Epithelial cell of esophagus (primary cell): ENCODE results near the gene REEP1.

Experiments used
- DNase-seq: peaks from one replicate; pipeline ENCODE4 v3.0.0; 2010; ENCODE audit warnings: low read depth
- H3K4me3 ChIP-seq: 2 replicates; pipeline ENCODE4 v1.5.1; 2011; ENCODE audit warnings: mild to moderate bottlenecking, low read length, control low read depth
- TF ChIP-seq, protein P1 (sequence below): IDR thresholded peaks from 2 replicates; pipeline ENCODE4 v1.5.1; 2011; ENCODE audit warnings: low read depth, mild to moderate bottlenecking, low read length, control low read depth, inconsistent platforms; ENCODE audit not compliant: insufficient read depth; ENCODE audit errors: missing control alignments

The REEP1 gene

DNA sequence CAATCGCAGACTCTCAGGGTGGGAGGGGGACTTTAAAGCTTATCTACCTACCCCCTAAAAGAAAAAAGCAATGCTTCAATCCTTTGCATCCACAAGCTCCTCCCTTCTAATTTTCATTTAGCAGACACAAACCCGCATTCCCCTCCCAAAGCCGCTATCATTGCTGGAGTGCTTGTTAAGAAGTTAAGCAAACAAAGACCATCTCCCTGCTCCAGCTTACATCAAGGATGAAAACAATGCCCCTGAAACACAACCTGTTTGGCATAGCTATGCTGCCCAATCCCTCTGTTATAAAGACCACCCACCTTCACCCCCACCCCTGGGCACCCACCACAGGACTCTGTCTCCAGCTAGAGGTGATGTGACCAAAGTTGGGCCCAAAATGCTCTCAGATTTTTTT is 33.0 kb downstream of the REEP1 start:
- H3K4me3 ChIP-seq = no peak overlapping the region
- TF ChIP-seq, protein P1, sequence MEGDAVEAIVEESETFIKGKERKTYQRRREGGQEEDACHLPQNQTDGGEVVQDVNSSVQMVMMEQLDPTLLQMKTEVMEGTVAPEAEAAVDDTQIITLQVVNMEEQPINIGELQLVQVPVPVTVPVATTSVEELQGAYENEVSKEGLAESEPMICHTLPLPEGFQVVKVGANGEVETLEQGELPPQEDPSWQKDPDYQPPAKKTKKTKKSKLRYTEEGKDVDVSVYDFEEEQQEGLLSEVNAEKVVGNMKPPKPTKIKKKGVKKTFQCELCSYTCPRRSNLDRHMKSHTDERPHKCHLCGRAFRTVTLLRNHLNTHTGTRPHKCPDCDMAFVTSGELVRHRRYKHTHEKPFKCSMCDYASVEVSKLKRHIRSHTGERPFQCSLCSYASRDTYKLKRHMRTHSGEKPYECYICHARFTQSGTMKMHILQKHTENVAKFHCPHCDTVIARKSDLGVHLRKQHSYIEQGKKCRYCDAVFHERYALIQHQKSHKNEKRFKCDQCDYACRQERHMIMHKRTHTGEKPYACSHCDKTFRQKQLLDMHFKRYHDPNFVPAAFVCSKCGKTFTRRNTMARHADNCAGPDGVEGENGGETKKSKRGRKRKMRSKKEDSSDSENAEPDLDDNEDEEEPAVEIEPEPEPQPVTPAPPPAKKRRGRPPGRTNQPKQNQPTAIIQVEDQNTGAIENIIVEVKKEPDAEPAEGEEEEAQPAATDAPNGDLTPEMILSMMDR = no peak
- no peak for DNase-seq

DNA sequence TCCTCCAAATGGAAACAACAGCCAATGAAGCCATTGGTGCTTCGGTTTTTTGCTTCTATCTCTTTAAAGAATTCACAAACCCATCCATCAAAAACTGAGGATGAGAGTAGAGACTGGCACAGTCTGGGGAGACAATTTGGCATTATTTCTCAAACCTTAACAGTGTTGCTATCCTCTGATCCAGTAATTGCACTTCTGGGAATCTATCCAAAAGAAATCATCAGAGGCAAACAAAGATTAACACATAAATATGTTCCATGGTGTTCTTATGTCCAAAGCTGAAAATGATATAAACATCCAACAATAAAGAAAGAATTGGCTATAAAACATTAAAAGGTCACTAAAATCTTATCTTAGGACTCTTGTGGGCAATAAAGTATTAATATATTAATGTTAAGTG is 35.1 kb downstream of the REEP1 start:
- DNase-seq = no peak
- TF ChIP-seq, protein P1 = no peak
- no peak overlapping the region for H3K4me3 ChIP-seq

DNA sequence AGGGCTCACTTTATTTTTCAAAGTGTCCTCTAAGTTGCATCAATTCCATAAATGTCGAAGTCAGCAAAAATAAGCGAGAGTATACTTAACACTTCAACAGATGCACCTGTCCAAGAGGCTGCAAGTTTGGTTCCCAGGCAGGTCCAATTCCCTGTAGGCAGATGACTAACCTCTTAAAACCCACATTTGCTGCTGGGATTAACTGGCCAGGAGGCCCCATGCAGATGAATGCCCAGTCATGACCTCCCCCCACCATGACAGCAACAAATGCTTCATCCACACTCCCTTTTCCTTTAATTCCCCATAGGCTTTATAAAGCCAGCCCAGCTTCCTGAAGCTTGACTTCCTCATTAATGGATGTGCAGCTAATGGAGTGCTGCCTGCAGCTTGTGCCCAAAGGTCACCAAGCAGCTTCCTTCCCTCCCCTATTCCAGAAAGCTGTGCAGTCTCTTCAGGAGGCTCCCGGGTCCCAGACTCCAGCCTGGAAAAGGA is 35.7 kb downstream of the REEP1 start:
- no peak for DNase-seq
- TF ChIP-seq, protein P1 = no peak
- no peak overlapping the region for H3K4me3 ChIP-seq

DNA sequence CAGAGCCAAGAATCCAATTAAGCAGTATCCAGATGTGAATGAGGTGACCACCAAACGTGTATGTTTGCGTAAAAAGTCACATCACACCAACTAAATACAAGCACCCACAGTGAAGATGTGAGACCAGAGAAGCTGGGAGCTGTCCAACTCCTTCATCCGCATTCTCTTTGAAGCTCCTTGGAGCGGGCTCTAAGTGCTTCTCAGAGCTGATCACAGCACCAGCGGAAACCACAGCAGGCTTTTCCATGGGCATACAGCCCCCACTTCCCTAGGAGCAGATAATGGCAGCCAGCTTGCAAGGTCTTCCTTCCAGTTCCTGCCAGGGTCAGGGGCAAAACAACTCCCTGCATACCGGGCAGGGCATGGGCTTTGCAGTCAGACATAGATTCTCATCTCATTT is 36.4 kb downstream of the REEP1 start:
- peak; percentile 11 for DNase-seq
- TF ChIP-seq, protein P1 = no peak
- H3K4me3 ChIP-seq = no peak overlapping the region

DNA sequence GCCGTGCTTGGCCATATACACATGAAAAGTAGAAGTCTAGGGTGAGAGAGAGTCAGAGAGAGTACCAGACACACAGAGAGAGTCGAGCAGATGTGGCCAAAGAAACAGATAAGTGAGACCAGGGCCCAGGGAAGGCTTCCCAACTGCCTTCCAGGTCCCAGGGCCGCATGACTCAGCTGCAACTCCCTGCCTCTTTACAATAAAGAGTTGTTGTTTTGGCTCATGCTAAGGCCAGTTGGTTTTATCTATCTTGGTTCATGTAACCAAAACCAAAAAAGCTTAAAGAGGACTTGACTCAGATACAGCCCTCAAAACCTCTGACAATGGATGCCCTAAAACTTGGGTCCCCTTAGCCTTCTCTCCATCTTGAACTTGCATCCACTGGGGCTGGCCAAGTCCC is 36.9 kb downstream of the REEP1 start:
- no peak overlapping the region for H3K4me3 ChIP-seq
- no peak for DNase-seq
- TF ChIP-seq, protein P1 = no peak

DNA sequence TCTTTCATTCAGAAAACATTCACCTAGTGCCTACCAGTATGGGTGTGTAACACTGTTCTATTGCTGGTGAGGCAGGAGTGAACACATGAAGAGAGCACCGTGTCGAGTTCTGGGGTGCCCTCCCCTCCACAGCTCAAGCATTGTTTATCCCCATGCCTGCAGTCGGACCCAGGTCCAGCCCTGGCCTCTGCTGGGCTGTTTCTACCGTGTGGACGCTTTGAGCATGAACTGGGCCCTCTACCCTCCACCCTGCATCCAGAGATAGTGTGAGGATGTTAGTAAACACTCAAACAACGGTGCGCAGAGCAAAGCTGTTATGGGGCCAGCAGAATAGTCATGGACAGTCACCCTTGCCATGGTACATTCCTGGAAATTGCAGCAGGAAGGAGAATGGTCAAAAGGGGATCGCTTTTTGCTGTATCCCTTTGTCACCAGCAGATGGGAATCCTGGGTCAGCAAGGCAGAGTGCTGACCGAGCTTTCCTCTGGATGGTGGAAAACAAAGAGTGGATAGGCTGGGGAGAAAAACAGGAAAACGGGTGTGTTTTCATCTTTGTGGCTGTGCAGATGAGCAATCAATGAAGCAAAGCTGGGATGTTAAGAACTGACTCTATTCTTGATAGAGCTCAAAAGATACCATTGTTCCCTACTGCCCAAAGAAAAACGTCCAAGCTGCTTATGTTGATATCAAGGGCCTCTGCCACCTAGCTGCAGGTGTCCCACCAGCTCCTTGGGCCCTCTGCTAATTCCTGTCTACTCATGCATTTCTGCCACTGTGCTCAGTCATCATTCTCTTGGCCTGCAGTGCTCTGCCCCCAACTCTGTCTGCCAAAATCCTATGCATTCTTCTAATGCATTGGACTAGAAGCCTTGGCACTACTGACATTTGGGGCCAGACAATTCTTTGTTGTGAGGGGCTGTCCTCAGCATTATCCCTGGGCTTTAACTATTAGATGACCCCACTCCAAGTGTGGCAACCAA is 38.7 kb downstream of the REEP1 start:
- DNase-seq = no peak
- TF ChIP-seq, protein P1 = peak; percentile 25
- no peak overlapping the region for H3K4me3 ChIP-seq
